ENCODE measurements around the gene PDE9A. TPM values are rescaled to one million over a fixed set of nuclear protein-coding genes. Genes with fewer than 3 reads are reported as not detected.

PDE9A gene
- total RNA-seq, 1 donor from 2014 or later = 58.7 TPM

DNA sequence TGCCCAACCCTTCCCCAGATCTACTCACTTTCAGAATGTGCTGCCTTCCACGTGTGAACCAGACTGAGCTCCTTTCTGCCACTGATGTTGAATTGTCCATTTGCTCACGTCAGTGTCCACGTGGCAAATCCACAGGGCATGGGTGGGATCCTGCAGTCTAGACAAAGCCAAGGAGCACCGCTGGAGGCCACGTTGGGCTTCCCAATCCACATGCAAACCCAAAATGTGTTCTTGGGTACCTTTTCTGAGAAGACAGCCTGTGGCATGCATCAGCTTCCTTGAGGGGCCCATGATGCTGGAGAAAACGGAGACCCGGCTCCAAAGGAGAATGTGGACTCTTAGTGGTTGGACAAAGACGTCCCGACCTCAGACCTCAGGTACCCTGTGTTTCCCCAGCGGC lies 87.6 kb downstream of the PDE9A start:
- Mint-ChIP-seq H3K4me3 (ENCODE audit: unreplicated experiment) (no peak overlapping the region), H3K4me1 (ENCODE audit: low read depth, unreplicated experiment) (peaks cover 6% of the 10 kb centered on the region), H3K27ac (ENCODE audit: unreplicated experiment) (no peak overlapping the region), H3K9me3 (ENCODE audit: unreplicated experiment) (peaks cover 4% of the 10 kb centered on the region), H3K27me3 (ENCODE audit: unreplicated experiment) (peaks cover 7% of the 10 kb centered on the region), H3K36me3 (ENCODE audit: unreplicated experiment) (no peaks in the 10 kb centered on the region)
- DNase-seq = no peak
- TF ChIP-seq, protein P1, sequence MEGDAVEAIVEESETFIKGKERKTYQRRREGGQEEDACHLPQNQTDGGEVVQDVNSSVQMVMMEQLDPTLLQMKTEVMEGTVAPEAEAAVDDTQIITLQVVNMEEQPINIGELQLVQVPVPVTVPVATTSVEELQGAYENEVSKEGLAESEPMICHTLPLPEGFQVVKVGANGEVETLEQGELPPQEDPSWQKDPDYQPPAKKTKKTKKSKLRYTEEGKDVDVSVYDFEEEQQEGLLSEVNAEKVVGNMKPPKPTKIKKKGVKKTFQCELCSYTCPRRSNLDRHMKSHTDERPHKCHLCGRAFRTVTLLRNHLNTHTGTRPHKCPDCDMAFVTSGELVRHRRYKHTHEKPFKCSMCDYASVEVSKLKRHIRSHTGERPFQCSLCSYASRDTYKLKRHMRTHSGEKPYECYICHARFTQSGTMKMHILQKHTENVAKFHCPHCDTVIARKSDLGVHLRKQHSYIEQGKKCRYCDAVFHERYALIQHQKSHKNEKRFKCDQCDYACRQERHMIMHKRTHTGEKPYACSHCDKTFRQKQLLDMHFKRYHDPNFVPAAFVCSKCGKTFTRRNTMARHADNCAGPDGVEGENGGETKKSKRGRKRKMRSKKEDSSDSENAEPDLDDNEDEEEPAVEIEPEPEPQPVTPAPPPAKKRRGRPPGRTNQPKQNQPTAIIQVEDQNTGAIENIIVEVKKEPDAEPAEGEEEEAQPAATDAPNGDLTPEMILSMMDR (IDR thresholded peaks at IDR 0.05; ENCODE audit: partially characterized antibody, unreplicated experiment) = no peak

DNA sequence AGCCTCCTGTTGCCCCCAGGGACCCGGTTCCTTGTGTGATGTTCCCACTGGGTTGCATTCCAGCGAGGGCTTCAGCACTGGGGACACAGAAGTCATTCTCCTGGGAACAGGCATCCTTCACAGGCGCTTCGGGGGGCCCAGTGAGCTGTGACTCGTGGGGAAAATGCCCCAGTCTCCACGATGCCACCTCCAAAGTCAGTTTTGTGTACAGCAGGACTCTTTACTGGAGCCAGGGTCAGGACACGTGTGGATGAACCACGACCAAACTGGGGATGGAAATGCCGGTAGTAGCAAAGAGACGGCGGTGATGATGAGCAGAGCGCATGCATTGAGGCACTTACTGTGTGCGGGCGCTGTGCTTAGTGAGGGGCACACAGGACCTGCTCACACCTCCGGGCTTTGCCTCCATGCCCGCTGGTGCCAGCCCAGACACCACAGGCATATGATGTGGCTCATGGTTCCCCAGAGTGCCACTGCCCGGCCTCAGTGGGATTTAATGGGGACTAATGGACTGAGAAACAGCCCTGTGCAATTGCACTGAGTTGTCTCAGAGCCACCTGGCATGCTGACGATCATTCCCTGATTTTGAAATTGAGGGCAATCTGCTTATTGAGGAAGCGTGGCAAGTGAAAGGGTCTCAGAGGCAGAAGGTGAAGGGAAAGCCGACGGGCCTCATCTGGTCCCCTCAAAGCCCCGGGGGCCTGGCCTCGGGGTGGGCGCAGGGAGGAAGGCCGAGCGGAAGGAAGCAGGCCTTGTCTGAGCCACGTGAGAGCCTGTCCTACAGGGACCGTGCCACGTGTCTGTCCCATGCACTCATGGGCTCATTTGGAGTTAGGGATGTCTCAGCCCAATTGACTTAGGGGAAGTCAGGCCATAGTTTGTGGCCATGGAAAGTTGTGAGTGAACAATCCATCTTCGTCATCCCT lies 91.4 kb downstream of the PDE9A start:
- Mint-ChIP-seq H3K9me3 (ENCODE audit: unreplicated experiment) (peaks cover 4% of the 10 kb centered on the region), H3K36me3 (ENCODE audit: unreplicated experiment) (no peaks in the 10 kb centered on the region), H3K27me3 (ENCODE audit: unreplicated experiment) (peaks cover 5% of the 10 kb centered on the region), H3K4me1 (ENCODE audit: low read depth, unreplicated experiment) (peaks cover 25% of the 10 kb centered on the region), H3K4me3 (ENCODE audit: unreplicated experiment) (no peak overlapping the region), H3K27ac (ENCODE audit: unreplicated experiment) (no peak overlapping the region)
- no peak for DNase-seq
- TF ChIP-seq, protein P1 (IDR thresholded peaks at IDR 0.05; ENCODE audit: partially characterized antibody, unreplicated experiment) = no peak

DNA sequence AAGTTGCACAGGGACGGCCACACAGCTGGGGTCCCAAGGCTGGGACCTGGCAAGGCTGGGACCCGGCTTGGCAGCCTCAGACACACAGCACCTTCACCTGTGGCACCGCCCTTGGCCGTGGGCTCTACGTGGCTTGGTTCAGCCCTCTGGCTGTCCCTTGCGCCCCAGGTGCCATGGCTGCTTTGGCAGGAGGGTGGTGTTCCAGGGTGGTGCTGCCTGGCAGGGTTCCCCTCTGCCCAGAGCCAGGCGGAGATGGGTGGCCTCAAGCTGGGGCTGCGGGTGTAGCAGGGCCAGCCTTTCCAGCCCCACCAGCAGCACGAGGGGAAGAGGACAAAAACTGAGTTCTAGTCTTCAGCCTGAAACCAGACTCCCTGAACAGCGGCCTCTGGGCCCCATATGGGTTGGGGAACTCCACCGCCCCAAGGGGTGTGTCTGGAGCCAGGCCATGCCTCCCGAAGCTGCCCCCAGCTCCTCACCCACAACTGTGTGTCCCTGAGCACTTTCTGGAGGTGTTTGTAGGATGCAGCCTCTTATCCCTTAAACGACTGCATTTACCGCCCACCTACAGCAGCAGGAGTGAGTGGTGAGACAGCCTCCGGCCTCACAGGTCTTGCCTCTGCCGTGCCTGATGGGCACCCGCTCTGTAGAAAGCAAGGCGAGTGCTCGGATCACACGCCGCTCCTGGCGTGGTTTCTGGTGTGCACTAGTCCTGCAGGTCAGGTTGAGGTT lies 92.3 kb downstream of the PDE9A start:
- TF ChIP-seq, protein P1 (IDR thresholded peaks at IDR 0.05; ENCODE audit: partially characterized antibody, unreplicated experiment) = no peak
- no peak for DNase-seq
- Mint-ChIP-seq H3K27ac (ENCODE audit: unreplicated experiment) (no peak overlapping the region), H3K4me3 (ENCODE audit: unreplicated experiment) (no peak overlapping the region), H3K36me3 (ENCODE audit: unreplicated experiment) (no peaks in the 10 kb centered on the region), H3K27me3 (ENCODE audit: unreplicated experiment) (peaks cover 5% of the 10 kb centered on the region), H3K9me3 (ENCODE audit: unreplicated experiment) (peaks cover 4% of the 10 kb centered on the region), H3K4me1 (ENCODE audit: low read depth, unreplicated experiment) (peaks cover 24% of the 10 kb centered on the region)

GRCh38 chr21:42746240-42746592 lies 92.8 kb downstream of the PDE9A start:
- Mint-ChIP-seq H3K27me3 (ENCODE audit: unreplicated experiment) (peaks cover 5% of the 10 kb centered on the region), H3K9me3 (ENCODE audit: unreplicated experiment) (peaks cover 6% of the 10 kb centered on the region), H3K4me3 (ENCODE audit: unreplicated experiment) (no peak overlapping the region), H3K36me3 (ENCODE audit: unreplicated experiment) (no peaks in the 10 kb centered on the region), H3K27ac (ENCODE audit: unreplicated experiment) (no peak overlapping the region), H3K4me1 (ENCODE audit: low read depth, unreplicated experiment) (peaks cover 29% of the 10 kb centered on the region)
- DNase-seq = no peak
- TF ChIP-seq, protein P1 (IDR thresholded peaks at IDR 0.05; ENCODE audit: partially characterized antibody, unreplicated experiment) = no peak

Data from glutamatergic neuron (in vitro differentiated cells).